Heart left ventricle (tissue), 13 donors: ENCODE data around the gene SEC24A.
"Not testable (repeated sequence)": the region's sequence is repeated elsewhere in the genome, so short reads cannot be mapped to it uniquely, and the experiment has no call there.

Experiments used
- CTCF ChIP-seq, 12 donors: fragments of 200-600 bp; sonication (generic) in 4 of 12; IDR thresholded peaks; one replicate each; pipeline versions ENCODE4 v1.5.0 to v1.8.0; 2018 to 2022; ENCODE audit warnings: antibody characterized with exemption in 12 of 12, mild to moderate bottlenecking in 5 of 12
- POLR2A ChIP-seq, 2 donors: fragments of 450-650 bp; IDR thresholded peaks; one replicate each; pipeline ENCODE4 v1.6.1; 2017; ENCODE audit warnings: antibody characterized with exemption in 2 of 2, mild to moderate bottlenecking in 2 of 2, moderate library complexity in 2 of 2
- donor health status: ischemic (EF 13 %, LVEDD 7.1; RV severe dilation, severe dysfunction).
- donor health status: DM: no; HTN: yes; CAD: no.
- donor health status: DM: no; HTN: no; CAD: no.
- donor health status: ischemic (EF 25% LVEDD 6.9; RV normal size, moderate dysfunction).
- donor health status: ischemic (EF 25% LVEDD 5.7; RV mildly dilated, moderate dysfunction).
- donor health status: ischemic (EF 35%, LVEDD 5.7; RV mildly dilated, moderate dysfunction).
- donor health status: nonischemic (EF 11% LVEDD 7.7; RV severe dilation, severe dysfunction).
- donor health status: DM: yes; HTN: yes; CAD: no.
- donor health status: PGD.
- donor health status: ischemic (EF 29% LVEDD 5.4; RV normal size, mild dysfunction).
- donor health status: nonischemic (EF 23%, LVEDD 6.1; RV moderate dilation, normal function).

GRCh38 chr5:134690144-134690543 lies 41.6 kb downstream of the SEC24A start:
- not testable (repeated sequence) for TF ChIP-seq POLR2A, CTCF (IDR thresholded peaks at IDR 0.05)
